ENCODE measurements around the gene GRIA3.
"Not testable (repeated sequence)": the region's sequence is repeated elsewhere in the genome, so short reads cannot be mapped to it uniquely, and the experiment has no call there.

GRIA3 gene

DNA sequence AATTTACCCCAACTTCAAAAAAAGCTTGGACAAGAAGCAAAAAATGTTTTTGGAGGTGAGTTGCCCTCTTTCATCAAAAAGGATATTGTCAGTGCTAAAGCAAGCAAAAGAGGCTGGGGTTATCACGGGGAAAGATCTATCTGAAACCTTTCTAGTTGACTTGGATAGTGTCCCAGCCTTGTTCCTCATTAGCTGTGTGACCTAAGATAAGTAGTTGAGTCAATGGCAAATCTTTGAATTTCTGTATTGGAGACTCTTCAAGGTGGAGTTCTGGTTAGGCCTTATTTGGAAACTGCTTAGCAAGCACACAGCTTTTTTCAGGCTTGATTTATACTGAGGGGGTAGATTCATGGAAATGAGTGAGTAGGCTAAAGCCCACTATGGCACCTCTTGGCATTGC, 271.6 kb downstream of the GRIA3 start:
- DNase-seq (ENCODE audit: low read depth) = no peak

DNA sequence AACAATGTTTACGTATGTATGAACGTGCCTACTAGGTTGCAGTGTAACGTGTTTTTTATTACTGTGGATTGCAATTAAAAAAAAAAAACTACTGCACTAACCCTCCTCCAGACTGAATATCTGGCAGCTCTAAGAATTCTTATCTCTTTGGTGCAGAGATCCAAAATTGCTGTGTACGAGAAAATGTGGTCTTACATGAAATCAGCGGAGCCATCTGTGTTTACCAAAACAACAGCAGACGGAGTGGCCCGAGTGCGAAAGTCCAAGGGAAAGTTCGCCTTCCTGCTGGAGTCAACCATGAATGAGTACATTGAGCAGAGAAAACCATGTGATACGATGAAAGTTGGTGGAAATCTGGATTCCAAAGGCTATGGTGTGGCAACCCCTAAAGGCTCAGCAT, 280.6 kb downstream of the GRIA3 start:
- no peak for DNase-seq (ENCODE audit: low read depth)

DNA sequence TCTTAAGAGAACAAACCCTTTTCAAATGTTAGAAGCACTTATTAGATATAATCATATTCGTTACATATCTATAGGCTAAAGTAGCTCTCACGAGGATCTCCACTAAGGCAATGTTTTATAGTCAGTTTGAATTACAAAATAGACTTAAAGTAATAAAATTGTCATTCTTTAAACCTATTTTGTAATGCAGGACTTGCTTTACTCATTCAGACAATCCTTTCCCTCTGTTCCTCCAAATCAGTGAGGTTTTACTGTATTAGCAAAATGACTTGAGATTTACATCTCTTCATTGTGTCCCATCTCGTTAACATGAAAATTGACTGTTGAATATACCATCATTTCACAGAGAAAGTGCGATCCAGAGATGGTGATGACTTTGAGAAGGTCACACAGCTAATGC, 284.4 kb downstream of the GRIA3 start:
- no peak for DNase-seq (ENCODE audit: low read depth)

DNA sequence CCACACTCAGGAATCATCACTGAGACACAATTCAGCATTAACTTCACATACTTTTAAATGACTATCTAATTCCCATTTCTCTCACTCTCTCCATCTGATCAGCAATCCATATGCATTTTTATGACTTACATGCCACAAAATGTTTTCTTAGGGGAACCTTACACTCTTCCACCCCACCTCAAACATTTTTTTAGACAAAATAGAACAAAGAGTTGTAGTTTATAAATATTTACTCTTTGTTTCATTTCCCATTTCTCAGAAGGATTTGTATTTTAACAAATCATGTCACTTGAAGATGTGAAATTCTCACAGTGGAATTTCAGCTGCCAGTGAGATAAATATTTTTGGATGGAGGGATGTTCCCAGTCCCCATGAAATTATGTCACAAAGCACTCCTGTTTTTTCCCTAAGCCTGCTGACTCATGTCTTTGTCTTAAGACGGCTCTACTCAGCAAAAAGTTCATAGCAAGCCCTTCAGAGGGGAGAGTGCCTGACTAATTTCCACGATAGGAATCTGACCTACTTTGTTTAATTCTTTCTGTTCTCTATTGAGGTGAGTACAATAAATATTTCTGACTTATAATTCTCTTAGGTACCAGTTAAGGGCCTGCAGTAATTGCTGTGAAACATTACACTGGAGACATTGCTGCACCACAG, 291.1 kb downstream of the GRIA3 start:
- DNase-seq (ENCODE audit: low read depth) = no peak

DNA sequence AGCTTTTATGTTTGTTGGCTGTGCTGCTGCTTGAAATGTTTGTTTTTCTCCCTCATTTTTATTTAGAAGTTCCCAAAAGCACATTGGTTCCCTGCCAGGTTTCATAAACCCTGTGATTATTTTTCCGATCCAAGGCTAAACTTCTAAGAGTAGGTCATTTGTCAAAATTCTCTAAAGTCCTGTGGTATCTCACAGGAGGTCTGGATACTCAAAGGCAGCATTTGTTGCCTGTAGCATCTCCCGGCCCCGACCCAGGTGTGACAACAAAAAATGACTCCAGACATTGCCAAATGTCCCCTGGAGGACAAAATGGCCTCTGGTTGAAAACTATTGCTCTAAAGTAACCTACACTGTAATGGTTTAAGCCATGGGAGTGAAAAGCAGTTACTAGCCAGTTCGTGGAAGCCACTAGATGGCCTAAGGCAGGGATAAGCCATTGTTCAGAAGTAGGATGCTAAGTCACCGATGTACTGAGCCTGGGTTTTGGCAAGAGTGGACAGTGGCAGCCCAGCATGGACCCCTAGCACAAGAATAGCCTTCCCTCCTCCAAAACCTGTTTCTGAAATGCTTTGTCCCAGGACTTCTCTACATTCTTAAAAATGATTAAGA, 292.6 kb downstream of the GRIA3 start:
- no peak for DNase-seq (ENCODE audit: low read depth)

DNA sequence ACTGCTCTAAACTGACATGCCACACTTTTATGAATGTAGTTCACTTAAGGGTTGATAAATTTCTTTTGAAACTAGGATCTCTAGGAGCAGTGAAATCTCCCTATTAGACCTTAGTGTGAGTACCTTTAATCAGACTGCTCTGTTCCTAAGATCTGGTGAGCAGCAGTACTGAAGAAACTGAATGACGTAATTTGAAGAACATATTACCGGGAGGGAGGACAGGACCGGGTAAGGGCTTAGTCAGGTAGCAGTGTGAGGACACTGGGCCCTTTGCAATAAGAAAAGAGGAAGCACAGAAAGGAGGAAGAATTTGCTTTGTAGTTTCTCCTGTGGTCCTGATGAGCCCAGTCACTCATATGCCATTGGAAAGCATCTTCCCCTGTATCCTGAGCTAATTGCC, 293.6 kb downstream of the GRIA3 start:
- no peak for DNase-seq (ENCODE audit: low read depth)

DNA sequence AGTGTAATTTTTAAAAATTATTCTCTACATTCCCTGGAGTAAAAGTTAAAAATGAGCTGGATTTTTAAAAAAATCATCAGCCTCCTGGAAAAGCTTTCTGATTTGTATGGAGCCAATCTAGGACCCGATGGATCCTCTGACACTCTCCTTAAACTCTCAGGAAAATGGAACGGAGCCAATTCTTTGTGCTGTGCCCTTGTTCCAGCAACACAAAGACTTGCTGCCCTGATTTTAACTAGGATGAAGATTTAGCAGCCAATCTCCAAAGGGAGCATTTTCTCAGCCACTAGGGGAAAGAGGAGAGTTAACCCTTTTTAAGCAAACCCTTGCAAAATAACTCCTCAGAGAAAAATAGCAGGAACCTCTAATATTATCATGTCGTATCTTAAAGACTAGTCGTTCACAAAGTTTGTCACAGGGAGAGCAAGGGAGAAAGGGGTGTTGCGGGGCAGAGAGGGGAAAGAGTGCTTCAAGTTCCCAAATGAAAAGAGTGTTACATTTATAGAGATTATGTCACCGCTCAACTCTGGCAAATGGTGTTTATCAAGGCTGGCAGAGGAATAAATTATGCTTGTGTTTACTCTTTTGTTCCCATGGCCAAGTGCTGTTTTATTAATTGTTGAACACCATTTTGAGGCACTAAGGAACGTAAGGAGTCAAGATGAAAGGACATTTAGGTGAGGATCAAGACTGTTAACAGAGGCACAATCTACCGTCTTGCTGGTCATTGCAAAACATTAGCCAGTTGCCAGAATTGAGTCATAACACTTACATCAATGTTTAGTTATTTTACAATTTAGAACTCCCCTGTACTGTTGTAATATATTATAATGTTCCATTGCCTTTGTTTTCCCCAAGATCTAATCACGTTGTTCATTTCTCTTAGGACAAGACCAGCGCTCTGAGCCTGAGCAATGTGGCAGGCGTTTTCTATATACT, 298.1 kb downstream of the GRIA3 start:
- no peak for DNase-seq (ENCODE audit: low read depth)

DNA sequence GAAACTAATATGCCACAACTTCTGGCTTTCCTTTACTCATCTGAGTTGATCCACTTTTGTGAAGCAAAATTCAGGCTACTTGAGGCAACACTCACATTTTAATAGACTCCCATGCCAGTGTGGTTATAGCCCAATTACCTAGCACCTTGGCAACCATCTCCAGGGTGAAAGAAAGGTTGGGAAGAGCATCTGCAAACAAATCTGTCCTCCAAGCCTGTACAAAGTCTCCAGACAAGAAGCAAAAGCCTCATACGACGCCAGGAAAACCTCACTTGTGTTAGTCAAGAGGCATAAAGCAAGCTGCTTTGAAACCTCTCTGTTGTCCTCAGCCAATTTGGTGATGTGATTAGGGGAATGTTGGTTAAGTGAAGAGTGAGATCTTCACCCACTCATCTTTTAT, 302.2 kb downstream of the GRIA3 start:
- no peak for DNase-seq (ENCODE audit: low read depth)

DNA sequence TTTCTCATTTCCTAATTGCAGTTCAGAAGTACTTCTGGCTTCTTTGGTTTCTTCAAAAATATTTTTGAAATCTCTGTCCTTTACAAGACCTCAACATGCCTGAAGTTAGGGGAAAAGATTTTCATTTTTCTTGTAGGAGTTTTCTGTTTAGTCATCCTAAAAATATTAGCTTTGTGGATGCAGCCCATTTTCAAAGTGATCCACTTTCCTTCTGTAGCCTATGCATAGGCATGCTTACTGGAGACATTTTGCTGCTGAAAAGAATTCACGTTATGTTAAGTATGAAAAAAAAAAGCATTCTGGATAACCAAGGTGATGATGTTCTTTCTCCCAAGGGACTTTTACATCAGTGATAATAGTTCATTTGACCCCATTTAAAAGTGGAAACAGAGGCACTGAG, 303.2 kb downstream of the GRIA3 start:
- no peak for DNase-seq (ENCODE audit: low read depth)

DNA sequence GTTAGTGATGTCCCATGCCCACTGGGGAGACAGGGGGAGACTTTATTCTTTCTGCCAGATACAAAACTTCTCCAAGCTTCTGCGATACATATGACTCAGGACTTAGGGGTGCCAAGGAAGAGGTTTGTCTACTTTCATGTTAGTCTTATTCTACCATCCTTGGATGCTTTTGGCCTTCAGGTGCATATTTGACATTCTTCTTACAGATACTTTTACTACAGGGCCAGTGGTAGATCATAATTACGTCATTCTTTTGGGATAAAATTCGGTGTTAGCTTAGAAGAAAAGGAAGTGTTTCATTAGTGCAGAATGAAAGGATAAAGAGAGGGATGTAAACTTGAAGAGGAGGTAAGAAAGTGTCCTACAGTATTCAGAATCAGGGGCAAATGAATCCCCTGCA, 303.6 kb downstream of the GRIA3 start:
- no peak for DNase-seq (ENCODE audit: low read depth)

DNA sequence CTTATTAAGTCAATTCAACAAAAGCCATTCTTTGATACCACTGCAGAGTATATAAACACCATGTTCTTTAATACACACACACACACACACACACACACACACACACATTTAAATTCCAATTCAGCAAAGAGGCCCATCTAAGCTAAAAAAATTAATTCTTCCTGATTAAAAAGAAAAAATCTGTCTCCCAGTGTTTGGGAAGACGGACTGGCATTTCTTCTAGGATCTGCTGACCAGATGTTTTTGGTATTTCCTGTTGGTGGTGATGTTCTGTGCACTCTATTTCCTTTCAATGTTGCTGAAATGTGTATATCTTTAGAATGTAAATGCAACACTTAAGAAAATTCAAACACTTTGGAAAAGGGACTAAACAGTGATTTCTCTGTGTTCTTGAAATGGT, 304.9 kb downstream of the GRIA3 start:
- DNase-seq (ENCODE audit: low read depth) = no peak

DNA sequence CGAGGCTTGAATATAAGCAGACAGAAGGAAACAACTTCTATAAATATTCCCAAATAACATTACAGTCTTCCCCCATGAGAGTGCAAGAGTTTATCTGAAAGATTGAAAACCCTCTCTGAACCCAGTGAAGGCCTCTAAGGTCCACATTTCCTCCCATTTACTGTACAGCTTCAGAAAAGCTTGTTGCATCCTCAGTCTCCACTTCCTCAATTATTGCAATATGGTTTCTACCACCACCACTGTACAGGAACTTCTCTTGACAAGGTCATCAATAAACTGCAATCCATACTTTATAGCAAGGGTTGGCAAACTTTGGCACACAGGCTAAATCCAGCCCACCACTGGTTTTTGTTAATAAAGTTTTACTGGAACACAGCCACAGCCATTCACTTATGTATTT, 309.8 kb downstream of the GRIA3 start:
- no peak for DNase-seq (ENCODE audit: low read depth)

DNA sequence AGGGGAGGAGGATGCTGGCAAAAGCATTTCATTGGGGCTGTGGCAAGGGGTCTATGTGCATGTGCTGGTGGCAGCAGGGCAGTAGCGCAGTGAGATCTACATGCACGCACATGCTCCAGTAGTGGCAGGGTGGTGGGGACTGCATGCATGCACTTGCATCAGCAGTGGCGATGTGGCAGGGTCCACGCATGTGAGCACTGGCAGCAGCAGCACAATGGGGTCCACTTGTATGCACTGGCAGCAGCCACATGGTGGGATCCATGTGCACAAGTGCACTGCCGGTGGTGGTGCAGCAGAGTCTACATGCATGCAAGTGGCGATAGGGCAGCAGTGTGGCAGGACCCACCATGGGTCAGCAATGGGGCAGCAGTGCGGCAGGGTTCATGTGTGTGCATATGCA, 315.7 kb downstream of the GRIA3 start:
- no peak for DNase-seq (ENCODE audit: low read depth)

DNA sequence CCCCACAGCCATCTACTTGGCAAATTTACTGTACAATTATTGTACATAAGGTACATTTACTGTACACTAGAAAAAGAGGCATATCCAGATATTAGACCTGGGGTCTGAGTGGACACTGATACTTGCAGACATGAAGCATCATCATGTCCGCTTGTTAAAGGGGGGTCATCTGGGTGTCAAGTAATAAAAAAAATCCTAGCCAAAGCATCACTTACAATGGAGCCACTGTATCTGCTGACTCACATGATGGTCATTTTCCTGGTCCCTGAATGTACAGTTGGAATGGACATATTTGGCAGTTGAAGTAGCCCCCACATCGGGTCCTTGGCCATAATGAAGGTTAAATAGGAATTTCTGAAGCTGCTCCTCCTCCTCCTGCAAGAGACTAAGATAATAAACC, 320.0 kb downstream of the GRIA3 start:
- no peak for DNase-seq (ENCODE audit: low read depth)

DNA sequence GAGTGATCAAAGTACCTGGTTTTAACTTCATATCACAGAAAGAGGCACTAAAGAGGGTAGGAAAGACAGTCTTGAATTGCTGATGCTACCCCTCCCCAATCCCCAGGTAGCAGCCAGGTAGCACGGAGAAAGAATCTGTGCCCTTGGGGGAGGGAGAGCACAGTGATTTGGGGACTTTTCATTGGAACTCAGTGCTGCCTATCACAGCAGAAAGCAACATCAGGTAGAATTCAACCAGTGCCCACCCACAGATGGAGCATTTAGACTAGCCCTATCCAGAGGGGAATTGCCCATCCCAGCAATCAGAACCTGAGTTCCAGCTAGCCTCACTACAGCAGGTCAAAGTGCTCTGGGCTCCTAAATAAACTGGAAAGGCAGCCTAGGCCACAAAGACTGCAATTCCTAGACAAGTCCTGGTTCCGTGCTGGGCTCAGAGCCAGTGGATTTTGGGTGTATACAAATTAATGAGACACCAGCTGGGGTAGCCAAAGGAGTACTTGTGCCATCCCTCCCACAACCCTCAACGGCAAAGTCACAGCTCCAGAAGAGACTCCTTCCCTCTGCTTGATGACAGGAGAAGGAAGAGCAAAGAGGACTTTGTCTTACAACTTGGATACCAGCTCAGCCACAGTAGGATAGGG, 320.7 kb downstream of the GRIA3 start:
- no peak for DNase-seq (ENCODE audit: low read depth)

DNA sequence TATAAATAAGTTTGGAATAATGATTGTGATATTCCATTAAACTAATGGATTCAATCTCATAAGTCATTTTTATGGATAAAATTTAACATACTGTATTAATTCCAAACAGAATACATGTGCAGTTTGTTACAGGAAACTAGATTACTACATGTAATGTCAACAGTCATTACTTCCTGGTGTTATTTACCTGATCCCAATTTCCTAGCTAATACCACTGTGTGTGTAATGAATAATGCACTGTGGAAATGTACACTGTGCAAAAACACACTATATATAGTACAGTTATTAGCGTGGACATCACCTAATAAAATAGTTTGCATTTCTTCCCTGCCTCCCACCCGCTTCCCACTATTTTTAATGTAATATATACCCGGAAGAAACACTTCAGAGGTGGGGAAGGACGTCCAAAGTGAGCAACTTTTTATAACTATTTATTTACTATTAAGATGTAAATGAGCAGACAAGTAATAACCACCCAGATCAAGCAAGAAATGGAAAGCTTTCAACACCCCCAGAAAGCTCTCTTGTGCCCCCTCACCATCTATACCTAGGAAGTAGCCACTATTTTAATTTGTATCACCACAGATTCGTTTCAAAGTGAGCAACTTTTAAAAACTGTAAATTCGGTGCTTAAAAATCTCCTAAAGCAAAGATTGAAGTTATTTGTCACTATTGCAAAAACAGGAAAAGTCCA, 329.7 kb downstream of the GRIA3 start:
- DNase-seq (ENCODE audit: low read depth) = no peak

DNA sequence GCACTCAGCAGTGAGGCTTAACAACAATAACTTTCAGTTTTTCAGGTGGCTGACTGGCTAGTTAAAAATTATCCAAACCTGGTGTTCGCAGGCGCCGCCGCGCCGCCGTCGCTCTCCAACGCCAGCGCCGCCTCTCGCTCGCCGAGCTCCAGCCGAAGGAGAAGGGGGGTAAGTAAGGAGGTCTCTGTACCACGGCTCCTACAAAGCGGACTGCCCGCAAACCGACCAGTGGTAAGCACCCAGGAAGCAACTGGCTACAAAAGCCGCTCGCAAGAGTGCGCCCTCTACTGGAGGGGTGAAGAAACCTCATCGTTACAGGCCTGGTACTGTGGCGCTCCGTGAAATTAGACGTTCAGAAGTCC, 330.2 kb downstream of the GRIA3 start:
- DNase-seq (ENCODE audit: low read depth) = not testable (repeated sequence)

DNA sequence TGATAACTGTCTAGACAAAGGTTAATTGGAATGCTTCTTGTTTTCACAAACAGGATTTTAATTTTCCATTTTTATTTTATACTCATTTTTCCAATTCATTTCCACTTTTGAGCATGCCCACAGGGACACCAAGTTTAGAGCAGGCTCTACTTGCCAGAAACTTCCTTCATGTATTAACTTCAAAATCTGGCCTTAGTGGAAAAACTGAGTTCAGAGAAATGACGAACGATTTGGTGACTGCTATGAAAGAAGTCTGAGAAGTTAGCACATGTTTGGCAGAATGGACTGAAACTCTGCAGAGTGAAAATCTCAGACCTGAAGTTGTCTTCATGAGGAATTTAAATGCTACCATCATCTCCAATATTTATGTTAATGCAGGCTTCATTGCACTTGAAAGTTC, 334.7 kb downstream of the GRIA3 start:
- DNase-seq (ENCODE audit: low read depth) = no peak

DNA sequence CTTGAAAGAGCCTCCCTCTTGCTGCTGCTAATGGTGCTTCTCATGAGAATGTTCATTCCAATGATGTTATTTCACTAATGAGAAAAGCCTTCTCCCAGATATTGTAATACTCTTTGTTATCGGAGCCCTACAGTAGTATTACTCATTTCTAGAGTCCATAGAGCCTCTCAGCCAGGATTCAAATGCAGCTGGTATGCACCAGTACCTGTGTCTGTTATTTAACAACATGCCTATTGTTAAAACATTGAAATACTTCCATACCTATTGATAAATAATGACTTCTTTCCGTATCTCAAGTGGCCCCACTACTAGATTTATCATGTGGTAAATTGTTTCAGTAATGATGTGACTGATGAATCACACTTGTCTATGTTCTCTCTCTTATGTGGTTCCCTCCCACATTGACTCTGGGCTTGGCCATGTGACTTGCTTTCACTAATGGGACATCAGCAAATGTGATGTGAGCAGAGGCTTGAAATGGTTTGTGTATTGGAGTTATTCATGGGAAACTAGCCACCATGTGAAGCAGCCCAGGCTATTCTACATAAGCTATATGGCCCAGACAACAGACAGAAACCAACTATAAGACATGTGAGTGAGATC, 341.1 kb downstream of the GRIA3 start:
- DNase-seq (ENCODE audit: low read depth) = no peak

DNA sequence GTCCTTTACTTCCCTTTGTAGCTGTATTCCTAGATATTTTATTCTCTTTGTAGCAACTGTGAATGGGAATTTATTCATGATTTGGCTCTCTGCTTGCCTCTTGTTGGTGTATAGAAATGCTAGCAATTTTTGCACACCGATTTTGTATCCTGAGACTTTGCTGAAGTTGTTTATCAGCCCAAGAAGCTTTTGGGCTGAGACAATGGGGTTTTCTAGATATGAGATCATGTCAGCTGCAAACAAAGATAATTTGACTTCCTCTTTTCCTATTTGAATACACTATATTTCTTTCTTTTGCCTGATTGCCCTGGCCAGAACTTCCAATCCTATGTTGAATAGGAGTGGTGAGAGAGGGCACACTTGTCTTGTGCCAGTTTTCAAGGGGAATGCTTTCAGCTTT, 346.6 kb downstream of the GRIA3 start:
- not testable (repeated sequence) for DNase-seq (ENCODE audit: low read depth)
